ENCODE data around the gene CTNNB1. TPM values are rescaled to one million over a fixed set of nuclear protein-coding genes. Genes with fewer than 3 reads are reported as not detected.

Gene CTNNB1
- total and polyA plus RNA-seq, 2 of the 13 experiments (the other 11 are each of a cell fraction or from before 2014, with no cell fraction given): 398 to 489 TPM

DNA sequence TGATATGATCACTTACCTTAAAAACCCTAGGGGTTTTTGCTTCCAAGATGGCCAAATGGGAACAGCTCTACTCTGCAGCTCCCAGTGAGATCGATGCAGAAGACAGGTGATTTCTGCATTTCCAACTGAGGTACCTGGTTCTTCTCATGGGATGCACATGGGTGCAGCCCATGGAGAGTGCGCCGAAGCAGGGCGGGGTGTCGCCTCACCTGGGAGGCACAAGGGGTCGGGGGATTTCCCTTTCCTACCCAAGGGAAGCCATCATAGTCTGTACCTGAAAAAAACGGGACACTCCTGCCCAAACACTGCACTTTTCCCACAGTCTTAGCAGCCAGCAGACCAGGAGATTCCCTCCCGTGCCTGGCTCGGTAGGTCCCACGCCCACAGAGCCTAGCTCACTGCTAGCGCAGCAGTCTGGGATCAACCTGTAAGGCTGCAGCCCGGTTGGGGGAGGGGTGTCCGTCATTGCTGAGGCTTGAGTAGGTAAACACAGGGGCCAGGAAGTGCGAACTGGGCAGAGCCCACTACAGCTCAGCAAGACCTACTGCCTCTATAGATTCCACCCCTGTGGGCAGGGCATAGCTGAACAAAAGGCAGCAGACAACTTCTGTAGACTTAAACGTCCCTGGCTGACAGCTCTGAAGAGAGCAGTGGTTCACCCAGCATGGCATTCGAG is 78.6 kb downstream of the CTNNB1 start (continued):
- TF ChIP-seq, protein P1, sequence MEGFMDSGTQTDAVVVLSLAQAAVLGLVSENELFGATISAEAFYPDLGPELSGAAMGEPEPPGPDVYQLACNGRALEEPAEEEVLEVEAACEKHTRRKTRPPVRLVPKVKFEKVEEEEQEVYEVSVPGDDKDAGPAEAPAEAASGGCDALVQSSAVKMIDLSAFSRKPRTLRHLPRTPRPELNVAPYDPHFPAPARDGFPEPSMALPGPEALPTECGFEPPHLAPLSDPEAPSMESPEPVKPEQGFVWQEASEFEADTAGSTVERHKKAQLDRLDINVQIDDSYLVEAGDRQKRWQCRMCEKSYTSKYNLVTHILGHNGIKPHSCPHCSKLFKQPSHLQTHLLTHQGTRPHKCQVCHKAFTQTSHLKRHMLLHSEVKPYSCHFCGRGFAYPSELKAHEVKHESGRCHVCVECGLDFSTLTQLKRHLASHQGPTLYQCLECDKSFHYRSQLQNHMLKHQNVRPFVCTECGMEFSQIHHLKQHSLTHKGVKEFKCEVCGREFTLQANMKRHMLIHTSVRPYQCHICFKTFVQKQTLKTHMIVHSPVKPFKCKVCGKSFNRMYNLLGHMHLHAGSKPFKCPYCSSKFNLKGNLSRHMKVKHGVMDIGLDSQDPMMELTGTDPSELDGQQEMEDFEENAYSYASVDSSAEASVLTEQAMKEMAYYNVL (CRISPR knock-in tag; IDR thresholded peaks at IDR 0.05; ENCODE audit: borderline replicate concordance): no peak
- no peak for TF ChIP-seq NCOR1 (IDR thresholded peaks at IDR 0.05; ENCODE audit: borderline replicate concordance, low read length)
- TF ChIP-seq ZNF512 (CRISPR knock-in tag; IDR thresholded peaks at IDR 0.05): no peak
- no peak for TF ChIP-seq SMYD3 (CRISPR knock-in tag; IDR thresholded peaks at IDR 0.05)
- TF ChIP-seq DBP (CRISPR knock-in tag; IDR thresholded peaks at IDR 0.05; ENCODE audit: not compliant biosample characterization): no peak
- TF ChIP-seq ZNF878 (CRISPR knock-in tag; IDR thresholded peaks at IDR 0.05): no peak
- TF ChIP-seq ZBTB38 (CRISPR knock-in tag; IDR thresholded peaks at IDR 0.05): peak; percentile 86; the same call in 1 of the 2 replicates
- TF ChIP-seq ZNF777 (CRISPR knock-in tag; IDR thresholded peaks at IDR 0.05): no peak
- no peak for TF ChIP-seq ZNF772 (CRISPR knock-in tag; IDR thresholded peaks at IDR 0.05)
- peak; percentile 54; the same call in 1 of the 2 replicates for TF ChIP-seq CBX5 (CRISPR knock-in tag; IDR thresholded peaks at IDR 0.05; ENCODE audit: borderline replicate concordance)
- TF ChIP-seq KAT7 (CRISPR knock-in tag; IDR thresholded peaks at IDR 0.05; ENCODE audit: borderline replicate concordance): peak; percentile 75; the same call in 1 of the 2 replicates
- no peak for TF ChIP-seq ZFP41 (CRISPR knock-in tag; IDR thresholded peaks at IDR 0.05; ENCODE audit: borderline replicate concordance)
- TF ChIP-seq CEBPB (IDR thresholded peaks at IDR 0.05; ENCODE audit: borderline replicate concordance, low read depth, low read length): no peak
- no peak for TF ChIP-seq ZNF3 (CRISPR knock-in tag; IDR thresholded peaks at IDR 0.05)
- no peak for TF ChIP-seq PTBP1 (IDR thresholded peaks at IDR 0.05; ENCODE audit: low read depth, low read length, poor library complexity, severe bottlenecking)
- TF ChIP-seq, protein P2, sequence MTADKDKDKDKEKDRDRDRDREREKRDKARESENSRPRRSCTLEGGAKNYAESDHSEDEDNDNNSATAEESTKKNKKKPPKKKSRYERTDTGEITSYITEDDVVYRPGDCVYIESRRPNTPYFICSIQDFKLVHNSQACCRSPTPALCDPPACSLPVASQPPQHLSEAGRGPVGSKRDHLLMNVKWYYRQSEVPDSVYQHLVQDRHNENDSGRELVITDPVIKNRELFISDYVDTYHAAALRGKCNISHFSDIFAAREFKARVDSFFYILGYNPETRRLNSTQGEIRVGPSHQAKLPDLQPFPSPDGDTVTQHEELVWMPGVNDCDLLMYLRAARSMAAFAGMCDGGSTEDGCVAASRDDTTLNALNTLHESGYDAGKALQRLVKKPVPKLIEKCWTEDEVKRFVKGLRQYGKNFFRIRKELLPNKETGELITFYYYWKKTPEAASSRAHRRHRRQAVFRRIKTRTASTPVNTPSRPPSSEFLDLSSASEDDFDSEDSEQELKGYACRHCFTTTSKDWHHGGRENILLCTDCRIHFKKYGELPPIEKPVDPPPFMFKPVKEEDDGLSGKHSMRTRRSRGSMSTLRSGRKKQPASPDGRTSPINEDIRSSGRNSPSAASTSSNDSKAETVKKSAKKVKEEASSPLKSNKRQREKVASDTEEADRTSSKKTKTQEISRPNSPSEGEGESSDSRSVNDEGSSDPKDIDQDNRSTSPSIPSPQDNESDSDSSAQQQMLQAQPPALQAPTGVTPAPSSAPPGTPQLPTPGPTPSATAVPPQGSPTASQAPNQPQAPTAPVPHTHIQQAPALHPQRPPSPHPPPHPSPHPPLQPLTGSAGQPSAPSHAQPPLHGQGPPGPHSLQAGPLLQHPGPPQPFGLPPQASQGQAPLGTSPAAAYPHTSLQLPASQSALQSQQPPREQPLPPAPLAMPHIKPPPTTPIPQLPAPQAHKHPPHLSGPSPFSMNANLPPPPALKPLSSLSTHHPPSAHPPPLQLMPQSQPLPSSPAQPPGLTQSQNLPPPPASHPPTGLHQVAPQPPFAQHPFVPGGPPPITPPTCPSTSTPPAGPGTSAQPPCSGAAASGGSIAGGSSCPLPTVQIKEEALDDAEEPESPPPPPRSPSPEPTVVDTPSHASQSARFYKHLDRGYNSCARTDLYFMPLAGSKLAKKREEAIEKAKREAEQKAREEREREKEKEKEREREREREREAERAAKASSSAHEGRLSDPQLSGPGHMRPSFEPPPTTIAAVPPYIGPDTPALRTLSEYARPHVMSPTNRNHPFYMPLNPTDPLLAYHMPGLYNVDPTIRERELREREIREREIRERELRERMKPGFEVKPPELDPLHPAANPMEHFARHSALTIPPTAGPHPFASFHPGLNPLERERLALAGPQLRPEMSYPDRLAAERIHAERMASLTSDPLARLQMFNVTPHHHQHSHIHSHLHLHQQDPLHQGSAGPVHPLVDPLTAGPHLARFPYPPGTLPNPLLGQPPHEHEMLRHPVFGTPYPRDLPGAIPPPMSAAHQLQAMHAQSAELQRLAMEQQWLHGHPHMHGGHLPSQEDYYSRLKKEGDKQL (CRISPR knock-in tag; IDR thresholded peaks at IDR 0.05; ENCODE audit: low read depth): no peak
- TF ChIP-seq, protein P3, sequence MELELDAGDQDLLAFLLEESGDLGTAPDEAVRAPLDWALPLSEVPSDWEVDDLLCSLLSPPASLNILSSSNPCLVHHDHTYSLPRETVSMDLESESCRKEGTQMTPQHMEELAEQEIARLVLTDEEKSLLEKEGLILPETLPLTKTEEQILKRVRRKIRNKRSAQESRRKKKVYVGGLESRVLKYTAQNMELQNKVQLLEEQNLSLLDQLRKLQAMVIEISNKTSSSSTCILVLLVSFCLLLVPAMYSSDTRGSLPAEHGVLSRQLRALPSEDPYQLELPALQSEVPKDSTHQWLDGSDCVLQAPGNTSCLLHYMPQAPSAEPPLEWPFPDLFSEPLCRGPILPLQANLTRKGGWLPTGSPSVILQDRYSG (CRISPR knock-in tag; IDR thresholded peaks at IDR 0.05): no peak
- peak; percentile 47; the same call in 1 of the 2 replicates for TF ChIP-seq GATAD1 (CRISPR knock-in tag; IDR thresholded peaks at IDR 0.05)
- no peak for TF ChIP-seq ZNF792 (CRISPR knock-in tag; IDR thresholded peaks at IDR 0.05)

All from HepG2 (cell line).